ENCODE results near the gene MSH2.

Gene MSH2

GRCh38 chr2:47509821-47510385, 106.9 kb downstream of the MSH2 start:
- DNase-seq: no peak

DNA sequence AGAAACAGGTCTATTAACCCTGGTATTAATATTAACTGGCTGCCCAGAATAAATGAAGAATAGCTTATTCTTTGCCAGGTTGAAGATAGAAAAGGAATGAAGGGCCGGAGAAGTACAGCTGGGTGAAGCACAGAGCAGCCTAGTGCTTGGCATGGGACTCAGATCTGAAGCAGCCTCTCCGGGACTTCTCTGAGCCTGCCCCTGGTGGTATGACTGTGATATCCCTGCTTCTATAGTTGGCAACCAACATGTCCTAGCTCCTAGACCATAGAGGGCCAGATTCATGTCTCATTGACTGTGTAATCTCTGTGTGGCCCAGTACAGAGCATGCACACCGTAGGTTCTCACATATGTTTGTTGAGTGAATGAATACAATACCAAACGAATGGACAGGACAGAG, 107.8 kb downstream of the MSH2 start:
- DNase-seq: no peak

GRCh38 chr2:47512581-47513083, 109.7 kb downstream of the MSH2 start:
- DNase-seq: no peak

DNA sequence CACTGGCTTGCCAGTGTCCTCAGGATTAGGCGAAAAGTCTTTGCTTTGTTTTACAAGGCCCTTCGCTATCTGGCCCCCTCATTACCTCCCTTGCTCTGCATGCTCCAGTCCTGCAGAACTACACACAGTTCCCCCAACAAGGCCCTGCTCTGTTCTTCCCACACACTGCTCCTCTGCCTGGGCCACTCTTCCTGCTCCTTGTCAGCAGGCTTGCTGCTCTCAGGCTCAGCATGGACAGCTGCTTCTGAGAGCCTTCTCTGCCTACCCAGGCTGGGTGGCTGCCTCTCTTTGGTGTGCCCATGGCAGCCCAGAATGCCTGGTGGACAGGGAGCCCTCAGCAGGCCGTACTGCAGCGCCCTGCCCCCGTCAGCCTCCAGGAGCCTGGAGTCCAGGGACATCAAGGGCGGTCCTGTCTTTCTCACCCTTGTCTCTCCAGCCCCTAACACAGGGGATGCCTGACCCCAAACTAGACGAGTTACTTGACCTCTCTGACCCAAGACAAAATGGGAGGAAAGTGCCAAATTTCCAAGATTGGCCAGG, 111.1 kb downstream of the MSH2 start:
- no peak for DNase-seq

GRCh38 chr2:47516360-47517104, 113.6 kb downstream of the MSH2 start:
- no peak for DNase-seq

DNA sequence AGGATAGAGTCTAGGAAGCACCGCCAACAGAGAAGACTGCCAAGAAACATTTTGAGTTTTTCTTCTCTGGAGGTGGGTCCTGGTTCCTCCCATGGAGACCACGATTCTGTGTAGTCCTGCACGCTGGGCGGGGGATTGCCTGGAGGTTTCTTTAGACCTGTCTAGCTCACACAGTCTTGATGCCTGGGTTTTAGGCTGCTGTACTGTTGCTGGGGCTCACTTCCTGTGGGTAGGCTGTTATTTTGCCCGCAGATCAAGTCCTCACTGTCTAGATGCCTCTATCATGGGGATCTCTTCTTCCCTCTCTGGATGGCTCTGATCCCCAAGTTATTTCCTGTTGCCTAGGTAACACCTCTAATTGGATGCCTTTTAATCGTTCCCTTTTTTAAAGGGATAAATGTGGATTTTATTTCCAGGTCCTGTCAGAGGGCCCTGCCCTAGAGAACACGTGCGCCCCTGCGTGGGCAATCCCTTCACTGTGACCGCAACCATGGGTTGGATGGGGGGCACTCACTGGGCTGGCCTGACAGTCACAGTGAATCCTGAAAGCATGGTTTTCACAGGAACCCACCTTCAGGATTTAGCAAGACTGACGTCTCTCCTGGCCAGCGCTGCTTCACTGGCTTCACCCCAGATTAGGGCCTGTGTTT, 115.7 kb downstream of the MSH2 start:
- DNase-seq: no peak

GRCh38 chr2:47519147-47519537, 116.2 kb downstream of the MSH2 start:
- DNase-seq: no peak

GRCh38 chr2:47519604-47520301, 116.8 kb downstream of the MSH2 start:
- DNase-seq: no peak

GRCh38 chr2:47520302-47520630, 117.3 kb downstream of the MSH2 start:
- DNase-seq: no peak

- peak; percentile 49 for DNase-seq
These were observed 118.1 kb downstream of the MSH2 start for GRCh38 chr2:47520825-47521665.

DNA sequence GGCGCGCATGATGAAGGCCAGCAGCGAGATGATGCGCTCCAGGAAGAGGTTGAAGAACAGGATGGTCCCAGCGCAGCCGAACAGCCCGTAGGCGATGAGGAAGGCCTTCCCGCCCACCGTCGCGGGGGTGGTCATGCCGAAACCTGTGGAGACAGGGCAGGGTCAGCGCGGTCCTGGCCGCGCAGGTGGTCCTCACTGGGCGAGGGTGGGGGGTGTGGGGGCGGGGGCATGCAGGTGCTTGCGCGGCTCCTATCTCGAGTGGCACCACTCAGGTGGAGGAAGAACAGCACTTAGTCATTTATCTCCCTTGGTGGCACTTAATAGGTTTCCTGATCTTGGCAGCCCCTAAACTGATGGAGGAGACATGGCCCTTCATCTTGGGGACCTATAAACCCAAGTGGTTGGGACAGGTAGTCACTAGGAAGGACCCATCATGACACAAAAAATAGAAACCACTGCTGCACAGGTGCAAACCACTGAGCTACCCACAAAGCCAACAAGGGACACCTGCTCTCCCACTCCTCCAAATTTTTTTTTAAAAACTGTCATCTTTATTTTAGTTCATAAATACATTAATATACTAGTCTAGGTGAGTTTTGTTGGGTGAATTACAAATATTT, 118.8 kb downstream of the MSH2 start:
- DNase-seq: no peak

GRCh38 chr2:47525167-47525566, 122.2 kb downstream of the MSH2 start:
- no peak for DNase-seq

GRCh38 chr2:47528455-47528854, 125.5 kb downstream of the MSH2 start:
- DNase-seq: no peak

GRCh38 chr2:47528874-47529273, 125.9 kb downstream of the MSH2 start:
- no peak for DNase-seq

- DNase-seq: no peak
These were observed 127.3 kb downstream of the MSH2 start for GRCh38 chr2:47530105-47530760.

DNA sequence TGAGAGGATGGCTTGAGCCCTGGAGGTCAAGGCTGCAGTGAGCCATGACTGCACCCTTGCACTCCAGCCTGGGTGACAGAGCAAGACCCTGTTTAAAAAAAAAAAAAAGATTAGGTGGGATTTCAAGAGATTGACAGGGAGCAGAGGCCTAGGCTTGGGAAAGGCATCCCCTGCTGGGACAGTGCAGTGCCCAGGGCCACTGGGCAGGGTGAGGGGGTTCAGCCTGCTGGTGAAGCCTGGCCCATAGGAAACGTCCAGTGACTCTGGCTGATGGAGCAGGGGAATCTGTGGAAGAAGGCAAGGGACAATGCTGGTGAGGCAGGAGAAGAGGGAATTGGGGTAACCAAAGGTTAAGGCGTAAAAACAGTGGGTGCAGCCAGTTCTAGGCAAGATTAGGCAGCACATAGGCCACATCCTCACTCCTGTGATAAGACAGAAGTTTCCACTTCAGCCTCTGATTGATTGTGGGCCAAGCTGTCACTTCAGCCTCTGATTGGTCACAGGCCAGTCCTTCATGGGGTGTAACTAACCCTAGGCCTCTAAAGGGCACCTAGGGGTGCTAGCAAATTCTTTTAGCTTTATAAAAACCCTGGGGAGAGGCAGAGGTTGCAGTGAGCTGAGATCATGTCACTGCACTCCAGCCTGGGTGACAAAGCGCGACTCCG, 128.6 kb downstream of the MSH2 start:
- DNase-seq: no peak
